ENCODE results near the gene ELOB.
"Not testable (repeated sequence)": the region's sequence is repeated elsewhere in the genome, so short reads cannot be mapped to it uniquely, and the experiment has no call there.

Gene ELOB

GRCh38 chr16:2743007-2743810, 33.9 kb downstream of the ELOB start:
- no peak for DNase-seq

- DNase-seq, result no peak
Measured at GRCh38 chr16:2742323-2743006, 34.6 kb downstream of the ELOB start.

GRCh38 chr16:2741168-2741567, 35.9 kb downstream of the ELOB start:
- DNase-seq, result no peak

GRCh38 chr16:2740476-2740875, 36.6 kb downstream of the ELOB start:
- no peak for DNase-seq

- no peak for DNase-seq
Measured at GRCh38 chr16:2739625-2740430, 37.3 kb downstream of the ELOB start.

- DNase-seq, result no peak
Measured at GRCh38 chr16:2738615-2739014, 38.5 kb downstream of the ELOB start.

- no peak for DNase-seq
Measured at GRCh38 chr16:2737895-2738418, 39.1 kb downstream of the ELOB start.

- no peak for DNase-seq
Measured at GRCh38 chr16:2737238-2737605, 39.9 kb downstream of the ELOB start.

GRCh38 chr16:2736476-2737237, 40.4 kb downstream of the ELOB start:
- DNase-seq, result no peak

- DNase-seq, result no peak
Measured at GRCh38 chr16:2734844-2735515, 42.1 kb downstream of the ELOB start.

GRCh38 chr16:2728034-2728433, 49.0 kb downstream of the ELOB start:
- no peak for DNase-seq

GRCh38 chr16:2726923-2727322, 50.2 kb downstream of the ELOB start:
- no peak for DNase-seq

GRCh38 chr16:2724816-2725348, 52.2 kb downstream of the ELOB start:
- no peak for DNase-seq

GRCh38 chr16:2724088-2724676, 52.9 kb downstream of the ELOB start:
- DNase-seq, result no peak

- not testable (repeated sequence) for DNase-seq
Measured at GRCh38 chr16:2721634-2722173, 55.4 kb downstream of the ELOB start.

Data from NCI-H1092 (cell line).